ENCODE data around the gene CD52.

DNA sequence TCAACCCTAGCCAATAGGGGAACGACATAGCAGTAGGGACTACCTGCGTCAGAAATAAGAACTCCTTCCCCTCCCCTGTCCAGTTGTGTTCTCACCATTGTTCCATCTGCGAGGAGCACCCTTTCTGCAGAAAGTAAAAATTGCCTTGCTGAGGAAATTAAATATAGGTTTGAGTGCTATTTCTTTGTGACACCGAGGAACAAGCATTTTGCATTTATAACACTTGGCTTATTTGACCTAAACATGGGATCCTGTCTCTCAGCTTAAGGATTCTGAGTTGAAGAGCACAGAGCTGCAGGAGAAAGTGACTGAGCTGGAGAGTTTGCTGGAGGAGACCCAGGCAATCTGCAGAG is 48.6 kb upstream of the CD52 start:
- TF ChIP-seq, protein P1, sequence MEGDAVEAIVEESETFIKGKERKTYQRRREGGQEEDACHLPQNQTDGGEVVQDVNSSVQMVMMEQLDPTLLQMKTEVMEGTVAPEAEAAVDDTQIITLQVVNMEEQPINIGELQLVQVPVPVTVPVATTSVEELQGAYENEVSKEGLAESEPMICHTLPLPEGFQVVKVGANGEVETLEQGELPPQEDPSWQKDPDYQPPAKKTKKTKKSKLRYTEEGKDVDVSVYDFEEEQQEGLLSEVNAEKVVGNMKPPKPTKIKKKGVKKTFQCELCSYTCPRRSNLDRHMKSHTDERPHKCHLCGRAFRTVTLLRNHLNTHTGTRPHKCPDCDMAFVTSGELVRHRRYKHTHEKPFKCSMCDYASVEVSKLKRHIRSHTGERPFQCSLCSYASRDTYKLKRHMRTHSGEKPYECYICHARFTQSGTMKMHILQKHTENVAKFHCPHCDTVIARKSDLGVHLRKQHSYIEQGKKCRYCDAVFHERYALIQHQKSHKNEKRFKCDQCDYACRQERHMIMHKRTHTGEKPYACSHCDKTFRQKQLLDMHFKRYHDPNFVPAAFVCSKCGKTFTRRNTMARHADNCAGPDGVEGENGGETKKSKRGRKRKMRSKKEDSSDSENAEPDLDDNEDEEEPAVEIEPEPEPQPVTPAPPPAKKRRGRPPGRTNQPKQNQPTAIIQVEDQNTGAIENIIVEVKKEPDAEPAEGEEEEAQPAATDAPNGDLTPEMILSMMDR (IDR thresholded peaks at IDR 0.05): no peak
- no peak for TF ChIP-seq POLR2A (IDR thresholded peaks at IDR 0.05)
